RWPE1 (cell line): ENCODE measurements around the gene CEACAM7.

Experiments
- CTCF ChIA-PET: fragments of 350-600 bp; sonication (Branson Sonifier 250); formaldehyde crosslinking; extraction: SDS; loops from one replicate; lab custom pipeline; 2021; lab: Yijun Ruan, JAX
- POLR2A ChIA-PET: fragments of 400-600 bp; formaldehyde crosslinking; extraction: SDS; loops from one replicate; lab custom pipeline; 2020; ENCODE audit warnings: antibody characterized with exemption; ENCODE audit not compliant: low non-redundant PET; lab: Yijun Ruan, JAX
- DNase-seq: peaks from one replicate; pipeline ENCODE4 v3.0.0; 2012; ENCODE audit warnings: low spot score
- H3K27ac ChIP-seq: fragments of 450-650 bp; 2 replicates; pipeline ENCODE4 v1.5.1; 2017
- CTCF ChIP-seq: fragments of 450-650 bp; conservative IDR thresholded peaks from 2 replicates; pipeline ENCODE4 v1.5.1; 2017; ENCODE audit warnings: low read depth, mild to moderate bottlenecking

CEACAM7 gene

GRCh38 chr19:41688098-41688497 lies at the start of gene CEACAM7:
CEACAM7 (minus strand) TSS chr19:41688270; CDS start chr19:41688165, 105 bp downstream.
- H3K27ac ChIP-seq, result no peak within 1 kb of the TSS
- no peak for TF ChIP-seq CTCF
- POLR2A ChIA-PET, result no interaction called here

GRCh38 chr19:41735071-41735600 lies 47.1 kb upstream of the CEACAM7 start:
- POLR2A ChIA-PET, result no interaction called here
- DNase-seq, result no peak
- TF ChIP-seq CTCF, result no peak
- CTCF ChIA-PET, result no interaction called here
- H3K27ac ChIP-seq, result no peak overlapping the region

More at GRCh38 chr19:41688098-41688497, at the start of gene CEACAM7:
- no peak for DNase-seq
- CTCF ChIA-PET, result interaction anchor here (1.4 kb wide), 1 partner anchor 19 kb away, joined by 5 read pairs; no protein-coding TSS in a partner anchor

GRCh38 chr19:41734585-41734984 lies 46.5 kb upstream of the CEACAM7 start:
- no peak for DNase-seq
- TF ChIP-seq CTCF, result no peak
- POLR2A ChIA-PET, result no interaction called here
- no peak overlapping the region for H3K27ac ChIP-seq
- CTCF ChIA-PET, result no interaction called here

GRCh38 chr19:41734156-41734555 lies 46.1 kb upstream of the CEACAM7 start:
- H3K27ac ChIP-seq, result no peak overlapping the region
- ChIA-PET POLR2A (no interaction called here), CTCF (interaction anchor here (0.6 kb wide), 1 partner anchor 299 kb away, joined by 3 read pairs; no protein-coding TSS in a partner anchor)
- TF ChIP-seq CTCF, result no peak
- DNase-seq, result no peak

- TF ChIP-seq CTCF, result no peak
- POLR2A ChIA-PET, result no interaction called here
- no peak for DNase-seq
- CTCF ChIA-PET, result no interaction called here
- H3K27ac ChIP-seq, result no peak overlapping the region
These were observed 38.4 kb upstream of the CEACAM7 start for GRCh38 chr19:41726493-41726892.

GRCh38 chr19:41720103-41720502 lies 32.0 kb upstream of the CEACAM7 start:
- ChIA-PET CTCF (no interaction called here), POLR2A (no interaction called here)
- no peak overlapping the region for H3K27ac ChIP-seq
- no peak for DNase-seq
- TF ChIP-seq CTCF, result no peak
